CD4-positive, alpha-beta memory T cell (primary cell): ENCODE data around the gene HOXB2. TPM values are rescaled to one million over a fixed set of nuclear protein-coding genes. Genes with fewer than 3 reads are reported as not detected.

ENCODE experiments used
- CTCF ChIA-PET: fragments of 350-600 bp; sonication (Branson Sonifier 250); formaldehyde crosslinking; loops from one replicate; lab custom pipeline; 2021; ENCODE audit warnings: inconsistent platforms; ENCODE audit not compliant: partially characterized antibody; lab: Charles Lee
- POLR2A ChIA-PET: fragments of 350-600 bp; sonication (Branson Sonifier 250); formaldehyde crosslinking; loops from one replicate; lab custom pipeline; 2021; ENCODE audit not compliant: partially characterized antibody; lab: Charles Lee
- DNase-seq, 5 donors: peaks; one replicate each; pipeline versions ENCODE4 v3.0.0 to v3.0.0-alpha.2; 2020 to 2022; ENCODE audit warnings: mixed read lengths in 1 of 5
- H3K27ac ChIP-seq: one replicate; pipeline ENCODE4 v1.7.0; 2013; ENCODE audit warnings: low read depth, low read length
- H3K27me3 ChIP-seq: 2 replicates; pipeline ENCODE4 v1.7.0; 2013; ENCODE audit warnings: mild to moderate bottlenecking, low read length, moderate library complexity; ENCODE audit not compliant: insufficient read depth
- H3K36me3 ChIP-seq: 2 replicates; pipeline ENCODE4 v1.7.0; 2013; ENCODE audit warnings: mild to moderate bottlenecking, low read length, moderate library complexity; ENCODE audit not compliant: insufficient read depth
- H3K4me1 ChIP-seq: 2 replicates; pipeline ENCODE4 v1.7.0; 2013; ENCODE audit warnings: mild to moderate bottlenecking, low read length, moderate library complexity; ENCODE audit not compliant: insufficient read depth
- H3K4me3 ChIP-seq, 2 donors: one replicate each; pipeline ENCODE4 v1.7.0; 2013; ENCODE audit warnings: low read length in 2 of 2, mild to moderate bottlenecking in 1 of 2
- H3K9me3 ChIP-seq, 2 donors: one replicate each; pipeline ENCODE4 v1.7.0; 2013; ENCODE audit warnings: low read length in 2 of 2, control low read depth in 1 of 2; ENCODE audit not compliant: control insufficient read depth in 1 of 2
- H3K27ac Mint-ChIP-seq, 7 donors: one replicate each; pipeline ENCODE4 v1.8.0; 2020 to 2021; ENCODE audit warnings: mixed read lengths in 7 of 7, mild to moderate bottlenecking in 6 of 7, inconsistent platforms in 3 of 7, moderate library complexity in 3 of 7
- H3K27me3 Mint-ChIP-seq, 2 donors: one replicate each; pipeline ENCODE4 v1.8.0; 2020 to 2021; ENCODE audit warnings: mixed read lengths in 2 of 2
- H3K36me3 Mint-ChIP-seq, 2 donors: one replicate each; pipeline ENCODE4 v1.8.0; 2020 to 2021; ENCODE audit warnings: mixed read lengths in 2 of 2, inconsistent platforms in 1 of 2, mild to moderate bottlenecking in 1 of 2
- H3K4me1 Mint-ChIP-seq, 4 donors: one replicate each; pipeline ENCODE4 v1.8.0; 2020 to 2021; ENCODE audit warnings: mixed read lengths in 4 of 4, mild to moderate bottlenecking in 1 of 4
- H3K4me3 Mint-ChIP-seq, 8 donors: one replicate each; pipeline ENCODE4 v1.8.0; 2020 to 2021; ENCODE audit warnings: mixed read lengths in 8 of 8, mild to moderate bottlenecking in 7 of 8, moderate library complexity in 6 of 8, inconsistent platforms in 3 of 8
- H3K9me3 Mint-ChIP-seq, 8 donors: one replicate each; pipeline ENCODE4 v1.8.0; 2020 to 2021; ENCODE audit warnings: mixed read lengths in 8 of 8, mild to moderate bottlenecking in 5 of 8, inconsistent platforms in 3 of 8, moderate library complexity in 1 of 8
- intact Hi-C: fragments of 100-400 bp; cut with micrococcal nuclease; formaldehyde crosslinking; loops from one replicate; pipeline ENCODE4 v1.15.1; 2023
- polyA plus RNA-seq, 2 donors: library from polyadenylated mRNA; unstranded; fragments of 300-500 nt; fragmentation: Illumina TruSeq; gene quantifications; one replicate each; pipeline ENCODE4 v1.2.3, GENCODE V29; 2021
- total RNA-seq, 2 experiments: library from RNA; stranded (reverse); gene quantifications; one replicate each; pipeline ENCODE4 v1.2.3, GENCODE V29; 2021

HOXB2 gene
- total and polyA plus RNA-seq, 4 experiments from 2014 or later: 12.7 to 39.2 (median 35.4) TPM

GRCh38 chr17:48579760-48580554 lies 35.0 kb upstream of the HOXB2 start:
- Histone ChIP-seq H3K27ac (no peak overlapping the region), H3K4me1 (peaks cover 55% of the 10 kb centered on the region), H3K4me3 (no peak overlapping the region), H3K36me3 (no peaks in the 10 kb centered on the region), H3K9me3 (no peaks in the 10 kb centered on the region), H3K27me3 (peaks cover 14% of the 10 kb centered on the region)
- Mint-ChIP-seq H3K27ac (peak overlapping the region in 3 of 7 donors; percentile 59 to 91 (median 73)), H3K36me3 (peaks cover 3 to 12% of the 10 kb centered on the region in 2 donors), H3K4me3 (peak overlapping the region; percentile 69 to 97 (median 93)), H3K27me3 (peaks cover 36 to 50% of the 10 kb centered on the region in 2 donors), H3K4me1 (peaks cover 19 to 69% (median 43%) of the 10 kb centered on the region in 4 donors), H3K9me3 (no peaks in the 10 kb centered on the region)
- ChIA-PET CTCF (no interaction called here), POLR2A (interaction anchor here (2.5 kb wide), 1 partner anchor 13 kb away, joined by 8 read pairs; no protein-coding TSS in a partner anchor)
- intact Hi-C loops: no loop called here
- no peak for DNase-seq

- CTCF ChIA-PET: interaction anchor here (0.9 kb wide), 1 partner anchor 88 kb away, joined by 4 read pairs; no protein-coding TSS in a partner anchor
- H3K36me3 Mint-ChIP-seq: peaks cover 3 to 12% of the 10 kb centered on the region in 2 donors
- H3K4me1 Mint-ChIP-seq: peaks cover 18 to 67% (median 42%) of the 10 kb centered on the region in 4 donors
- H3K4me3 ChIP-seq: no peak overlapping the region
- POLR2A ChIA-PET: interaction anchor here (1.1 to 2.5 kb wide), 4 partner anchors 13 to 87 kb away, joined by 4 to 8 read pairs (median 5); no protein-coding TSS in a partner anchor
- H3K36me3 ChIP-seq: no peaks in the 10 kb centered on the region
- H3K27ac Mint-ChIP-seq: peak overlapping the region in 3 of 7 donors; percentile 25 to 91 (median 87)
- H3K4me1 ChIP-seq: peaks cover 52% of the 10 kb centered on the region
- no peak for DNase-seq
- intact Hi-C loops: no loop called here
- peaks cover 35 to 49% of the 10 kb centered on the region in 2 donors for H3K27me3 Mint-ChIP-seq
- no peak overlapping the region for H3K27ac ChIP-seq
- peak overlapping the region; percentile 90 to 97 (median 93) for H3K4me3 Mint-ChIP-seq
- no peaks in the 10 kb centered on the region for H3K9me3 Mint-ChIP-seq
- H3K9me3 ChIP-seq: no peaks in the 10 kb centered on the region
- H3K27me3 ChIP-seq: peaks cover 14% of the 10 kb centered on the region
These were observed 34.5 kb upstream of the HOXB2 start for GRCh38 chr17:48579471-48579759.

- peaks cover 52% of the 10 kb centered on the region for H3K4me1 ChIP-seq
- peaks cover 14% of the 10 kb centered on the region for H3K27me3 ChIP-seq
- peak overlapping the region; percentile 90 to 97 (median 93) for H3K4me3 Mint-ChIP-seq
- no peaks in the 10 kb centered on the region for H3K9me3 Mint-ChIP-seq
- CTCF ChIA-PET: interaction anchor here (0.9 kb wide), 1 partner anchor 87 kb away, joined by 4 read pairs; no protein-coding TSS in a partner anchor
- H3K27ac Mint-ChIP-seq: peak overlapping the region; percentile 68 to 95 (median 90)
- H3K36me3 Mint-ChIP-seq: peaks cover 3 to 12% of the 10 kb centered on the region in 2 donors
- H3K4me1 Mint-ChIP-seq: peaks cover 18 to 63% (median 42%) of the 10 kb centered on the region in 4 donors
- POLR2A ChIA-PET: interaction anchor here (1.0 to 2.5 kb wide), 6 partner anchors 8 to 86 kb away, joined by 4 to 8 read pairs (median 5); no protein-coding TSS in a partner anchor
- H3K36me3 ChIP-seq: no peaks in the 10 kb centered on the region
- H3K9me3 ChIP-seq: no peaks in the 10 kb centered on the region
- intact Hi-C loops: loop anchor here (1.0 kb wide), 1 partner anchor 36 kb away; no protein-coding TSS in a partner anchor
- no peak for DNase-seq
- peaks cover 30 to 44% of the 10 kb centered on the region in 2 donors for H3K27me3 Mint-ChIP-seq
- H3K27ac ChIP-seq: peak overlapping the region; percentile 54
- H3K4me3 ChIP-seq: peak overlapping the region; percentile 44 to 64
These were observed 33.9 kb upstream of the HOXB2 start for GRCh38 chr17:48578616-48579470.

GRCh38 chr17:48577946-48578615 lies 33.2 kb upstream of the HOXB2 start, which contains the start of gene HOXB4:
TSS of gene HOXB4 (minus strand) at chr17:48578350. CDS start at chr17:48578319, 31 bp downstream.
- Mint-ChIP-seq H3K36me3 (peaks cover 3 to 12% of the 10 kb centered on the region in 2 donors), H3K27ac (peak within 1 kb of the TSS; percentile 87 to 95 (median 91)), H3K4me3 (peak within 1 kb of the TSS; percentile 90 to 97 (median 93)), H3K4me1 (peaks cover 16 to 65% (median 41%) of the 10 kb centered on the region in 4 donors), H3K27me3 (peaks cover 27 to 39% of the 10 kb centered on the region in 2 donors), H3K9me3 (no peaks in the 10 kb centered on the region)
- peaks cover 14% of the 10 kb centered on the region for H3K27me3 ChIP-seq
- no peaks in the 10 kb centered on the region for H3K36me3 ChIP-seq
- peak within 1 kb of the TSS; percentile 44 to 64 for H3K4me3 ChIP-seq
- peaks cover 52% of the 10 kb centered on the region for H3K4me1 ChIP-seq
- CTCF ChIA-PET: interaction anchor here (0.6 to 0.9 kb wide), 2 partner anchors 87 to 242 kb away, joined by 3 to 4 read pairs; no protein-coding TSS in a partner anchor
- intact Hi-C loops: loop anchor here (1.0 kb wide), 1 partner anchor 35 kb away; no protein-coding TSS in a partner anchor
- DNase-seq: peak; percentile 60 to 80 (median 64)
- H3K9me3 ChIP-seq: no peaks in the 10 kb centered on the region
- H3K27ac ChIP-seq: peak within 1 kb of the TSS; percentile 54
- POLR2A ChIA-PET: interaction anchor here (0.6 to 2.5 kb wide), 9 partner anchors 8 to 86 kb away, joined by 3 to 8 read pairs (median 5); no protein-coding TSS in a partner anchor

GRCh38 chr17:48577330-48577945 lies 32.5 kb upstream of the HOXB2 start:
- H3K9me3 ChIP-seq: no peaks in the 10 kb centered on the region
- peaks cover 3 to 12% of the 10 kb centered on the region in 2 donors for H3K36me3 Mint-ChIP-seq
- no peaks in the 10 kb centered on the region for H3K36me3 ChIP-seq
- CTCF ChIA-PET: interaction anchor here (0.6 kb wide), 2 partner anchors 66 to 241 kb away, joined by 3 read pairs; no protein-coding TSS in a partner anchor
- H3K27ac Mint-ChIP-seq: peak overlapping the region; percentile 37 to 77 (median 66)
- peak overlapping the region; percentile 82 to 91 (median 84) for H3K4me3 Mint-ChIP-seq
- H3K4me1 ChIP-seq: peaks cover 48% of the 10 kb centered on the region
- no peaks in the 10 kb centered on the region for H3K9me3 Mint-ChIP-seq
- peaks cover 23 to 33% of the 10 kb centered on the region in 2 donors for H3K27me3 Mint-ChIP-seq
- intact Hi-C loops: no loop called here
- no peak overlapping the region for H3K27ac ChIP-seq
- H3K27me3 ChIP-seq: peaks cover 12% of the 10 kb centered on the region
- POLR2A ChIA-PET: interaction anchor here (0.6 to 2.5 kb wide), 6 partner anchors 9 to 86 kb away, joined by 3 to 8 read pairs (median 6); no protein-coding TSS in a partner anchor
- peaks cover 16 to 60% (median 37%) of the 10 kb centered on the region in 4 donors for H3K4me1 Mint-ChIP-seq
- no peak for DNase-seq
- H3K4me3 ChIP-seq: peak overlapping the region; percentile 34 to 64
